Pancreas (tissue), 10 donors: ENCODE results near the gene MOB3B. TPM values are rescaled to one million over a fixed set of nuclear protein-coding genes. Genes with fewer than 3 reads are reported as not detected.

Experiments
- ATAC-seq, 4 donors: fragments of 200-7000 bp; cut with Tn5 transposase; one replicate each; pipeline versions ENCODE4 v1.8.0 to v1.9.1; 2020; ENCODE audit warnings: mild to moderate bottlenecking in 4 of 4, moderate library complexity in 4 of 4
- DNase-seq, 6 donors: peaks; one replicate each; pipeline ENCODE4 v3.0.0-alpha.2; 2020
- FAIRE-seq: peaks from 2 replicates; lab custom pipeline; 2012; peaks lifted over from hg19 to GRCh38; lab: Jason Lieb, UNC
- H3K27ac ChIP-seq, 4 donors: fragments of 200-600 bp; sonication (generic); 1 replicate in 3 of 4; 2 replicates in 1 of 4; pipeline versions ENCODE4 v1.5.0 to v1.8.0; 2020
- H3K27me3 ChIP-seq, 4 donors: fragments of 200-600 bp; one replicate each; pipeline ENCODE4 v1.8.0; 2021
- H3K36me3 ChIP-seq, 3 donors: fragments of 200-600 bp; sonication (generic) in 1 of 3; one replicate each; pipeline versions ENCODE4 v1.5.0 to v1.8.0; 2020 to 2021
- H3K4me1 ChIP-seq, 3 donors: fragments of 200-600 bp; one replicate each; pipeline ENCODE4 v1.8.0; 2021
- H3K4me3 ChIP-seq, 4 donors: fragments of 200-600 bp; sonication (generic) in 2 of 4; one replicate each; pipeline versions ENCODE4 v1.5.0 to v1.8.0; 2020 to 2021
- H3K9me3 ChIP-seq, 4 donors: fragments of 200-600 bp; one replicate each; pipeline ENCODE4 v1.8.0; 2021
- CTCF ChIP-seq, 4 donors: fragments of 200-600 bp; sonication (generic) in 3 of 4; IDR thresholded peaks; one replicate each; pipeline versions ENCODE4 v1.5.0 to v1.8.0; 2021; ENCODE audit warnings: antibody characterized with exemption in 4 of 4
- WGBS, 2 donors: extraction: QIAGEN DNeasy Blood & Tissue Kit; methylation state at CpG; one replicate each; pipeline ENCODE4 v1.1.7; 2013; 5-methylcytosine and 5-hydroxymethylcytosine counted together
- intact Hi-C, 3 donors: fragments of 100-400 bp; cut with DNase I; formaldehyde crosslinking; loops; one replicate each; pipeline versions ENCODE4 v1.11.1 to v1.14.2; 2022
- polyA plus RNA-seq, 2 donors: library from polyadenylated mRNA; stranded (reverse); fragments of 200-250 nt; gene quantifications; one replicate each; pipeline ENCODE4 v1.2.3, GENCODE V29; 2013
- total RNA-seq, 6 donors: library from RNA; stranded (reverse); fragmentation: NEBNext Ultra II Directional in 4 of 6; extraction: Animal tissue kit (Norgen Biotek cat#: 25700) in 4 of 6; gene quantifications; one replicate each; pipeline versions ENCODE4 v1.2.1 to v1.2.4, GENCODE V29; 2021 to 2023
- donor health status: healthy with polysubstance abuse.
- donor health status: DM: no; HTN: no; CAD: no; lungs with moderate emphysema.
- donor health status: DM: no; HTN: no; CAD: no.
- donor health status: control.
- donor health status: control.
- donor health status: Bipolar disorder and iron deficiency.
- donor health status: DM: yes; HTN: yes; CAD: no.
- donor health status: DM: no; HTN: no; CAD: no.
- donor health status: DM: no; HTN: no; CAD: no.
- donor health status: DM: yes; HTN: yes; CAD: no.

MOB3B gene
- total and polyA plus RNA-seq, 8 donors = 1.4 to 10.5 (median 4.0) TPM

- H3K27ac ChIP-seq = no peak overlapping the region
- intact Hi-C loops = no loop called here
- DNase-seq = no peak
- peak; percentile 43 to 79 (median 62) for ATAC-seq
- no peaks in the 10 kb centered on the region for H3K27me3 ChIP-seq
- 25 to 38% methylated on average over 4 of the region's 4 CpGs for WGBS, 2 donors
- no peak for TF ChIP-seq CTCF (IDR thresholded peaks at IDR 0.05)
- no peak overlapping the region for H3K4me3 ChIP-seq
- H3K4me1 ChIP-seq = peaks cover 3 to 20% (median 18%) of the 10 kb centered on the region in 3 donors
- no peaks in the 10 kb centered on the region for H3K36me3 ChIP-seq
- no peaks in the 10 kb centered on the region for H3K9me3 ChIP-seq
- no peak for FAIRE-seq
Measured at GRCh38 chr9:27361492-27361891, 168.1 kb downstream of the MOB3B start.

GRCh38 chr9:27359763-27360162, 169.9 kb downstream of the MOB3B start:
- H3K9me3 ChIP-seq = no peaks in the 10 kb centered on the region
- ATAC-seq = no peak
- DNase-seq = no peak
- no peak for TF ChIP-seq CTCF (IDR thresholded peaks at IDR 0.05)
- no peak overlapping the region for H3K27ac ChIP-seq
- H3K36me3 ChIP-seq = no peaks in the 10 kb centered on the region
- no peak for FAIRE-seq
- no peak overlapping the region for H3K4me3 ChIP-seq
- H3K4me1 ChIP-seq = peaks cover 0 to 12% (median 12%) of the 10 kb centered on the region in 3 donors
- 98 to 99% methylated on average over 6 of the region's 6 CpGs for WGBS, 2 donors
- no peaks in the 10 kb centered on the region for H3K27me3 ChIP-seq
- intact Hi-C loops = no loop called here

- no peak for DNase-seq
- peaks cover 0 to 12% (median 12%) of the 10 kb centered on the region in 3 donors for H3K4me1 ChIP-seq
- no peak for TF ChIP-seq CTCF (IDR thresholded peaks at IDR 0.05)
- no peaks in the 10 kb centered on the region for H3K9me3 ChIP-seq
- no peak overlapping the region for H3K4me3 ChIP-seq
- no peaks in the 10 kb centered on the region for H3K36me3 ChIP-seq
- no peak overlapping the region for H3K27ac ChIP-seq
- no peak for ATAC-seq
- no peaks in the 10 kb centered on the region for H3K27me3 ChIP-seq
- intact Hi-C loops = no loop called here
- no peak for FAIRE-seq
Measured at GRCh38 chr9:27358007-27358406, 171.6 kb downstream of the MOB3B start.

GRCh38 chr9:27356446-27356845, 173.2 kb downstream of the MOB3B start:
- peaks cover 0 to 9% (median 4%) of the 10 kb centered on the region in 3 donors for H3K4me1 ChIP-seq
- no peaks in the 10 kb centered on the region for H3K27me3 ChIP-seq
- intact Hi-C loops = no loop called here
- WGBS, 2 donors = 32 to 33% methylated on average over 2 of the region's 2 CpGs
- FAIRE-seq = no peak
- peak in 2 of 4 donors; percentile 51 to 64 for ATAC-seq
- no peak overlapping the region for H3K4me3 ChIP-seq
- no peak for TF ChIP-seq CTCF (IDR thresholded peaks at IDR 0.05)
- H3K9me3 ChIP-seq = no peaks in the 10 kb centered on the region
- H3K36me3 ChIP-seq = no peaks in the 10 kb centered on the region
- peak overlapping the region in 1 of 4 donors; percentile 35 for H3K27ac ChIP-seq
- DNase-seq = no peak

GRCh38 chr9:27355166-27355565, 174.4 kb downstream of the MOB3B start:
- H3K27ac ChIP-seq = no peak overlapping the region
- TF ChIP-seq CTCF (IDR thresholded peaks at IDR 0.05) = no peak
- DNase-seq (no peak), ATAC-seq (no peak), FAIRE-seq (no peak)
- 91 to 96% methylated on average over 3 of the region's 3 CpGs for WGBS, 2 donors
- no peaks in the 10 kb centered on the region for H3K27me3 ChIP-seq
- no peaks in the 10 kb centered on the region for H3K9me3 ChIP-seq
- peaks cover 0 to 6% (median 0%) of the 10 kb centered on the region in 3 donors for H3K4me1 ChIP-seq
- intact Hi-C loops = no loop called here
- no peak overlapping the region for H3K4me3 ChIP-seq
- H3K36me3 ChIP-seq = no peaks in the 10 kb centered on the region
